MM.1S (cell line): ENCODE results near the gene NDRG4.

Experiments used
- EZH2 ChIP-seq: fragments of 300-600 bp; sonication (generic); optimal IDR thresholded peaks from 2 replicates; pipeline ENCODE3; 2017; ENCODE audit warnings: low read depth, mild to moderate bottlenecking, antibody characterized with exemption, low read length, mixed read lengths
- EZH2phosphoT487 ChIP-seq: fragments of 300-600 bp; sonication (generic); IDR thresholded peaks from 2 replicates; pipeline ENCODE4 v1.6.1; 2018; ENCODE audit warnings: antibody characterized with exemption, low read length

- TF ChIP-seq EZH2phosphoT487 (no peak), EZH2 (no peak)
Observed at GRCh38 chr16:58458606-58459343, 41.2 kb upstream of the NDRG4 start.
